ENCODE measurements around the gene ZCCHC14.
"Not testable (repeated sequence)": the region's sequence is repeated elsewhere in the genome, so short reads cannot be mapped to it uniquely, and the experiment has no call there.

Gene ZCCHC14

DNA sequence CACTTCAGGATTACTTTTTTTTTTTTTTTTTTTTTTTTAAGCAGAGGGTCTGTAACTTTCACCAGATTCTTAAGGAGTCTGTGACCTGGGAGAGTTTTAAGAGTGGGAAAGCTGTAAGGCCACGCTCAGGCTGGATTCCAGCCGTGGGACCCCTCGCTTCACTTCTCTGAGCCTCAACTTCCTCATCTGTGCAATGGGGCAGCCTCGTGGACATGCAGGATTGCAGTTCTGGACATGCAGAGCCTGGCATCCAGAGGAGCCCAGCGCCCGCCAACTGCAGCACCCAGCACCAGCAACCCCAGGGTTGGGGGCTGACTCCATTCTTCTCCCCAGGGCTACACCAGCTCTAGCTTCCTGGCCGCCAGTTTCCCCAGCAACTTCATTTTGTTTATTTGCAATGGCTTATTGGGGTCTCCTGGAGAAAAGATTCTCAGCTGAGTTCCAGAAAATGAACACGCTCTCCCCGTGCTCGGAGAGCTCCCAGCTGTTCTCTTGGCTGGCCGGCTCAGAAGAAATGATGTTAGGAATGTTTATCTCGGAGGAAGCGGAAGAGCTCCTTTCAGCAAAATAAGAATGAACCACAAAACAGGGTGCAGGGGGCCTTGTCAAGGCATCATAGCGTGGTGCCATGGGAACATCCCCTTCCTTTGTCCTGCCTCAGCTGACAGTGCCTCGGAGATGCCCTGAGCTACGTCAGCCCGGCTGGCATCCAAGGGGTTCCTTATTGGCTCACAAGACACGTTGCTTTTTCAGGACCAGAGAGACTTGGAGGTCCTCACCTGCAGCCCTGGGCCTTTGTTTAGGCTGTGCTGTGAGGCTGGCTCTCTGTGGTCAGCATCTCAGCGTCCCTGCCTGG, 22.9 kb upstream of the ZCCHC14 start:
- Mint-ChIP-seq H3K27me3 (peaks cover 15% of the 10 kb centered on the region), H3K27ac (no peak overlapping the region)

DNA sequence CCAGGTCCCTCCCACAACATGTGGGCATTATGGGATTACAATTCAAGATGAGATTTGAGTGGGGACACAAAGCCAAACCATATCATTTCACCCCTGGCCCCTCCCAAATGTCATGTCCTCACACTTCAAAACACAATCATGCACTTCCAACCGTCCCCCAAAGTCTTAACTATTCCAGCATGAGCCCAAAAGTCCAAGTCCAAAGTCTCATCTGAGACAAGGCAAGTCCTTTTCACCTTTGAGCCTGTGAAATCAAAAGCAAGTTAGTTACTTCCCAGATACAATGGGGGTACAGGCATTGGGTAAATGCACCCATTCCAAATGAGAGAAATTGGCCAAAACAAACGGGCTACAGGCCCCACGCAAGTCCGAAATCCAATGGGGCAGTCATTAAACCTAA, 17.0 kb upstream of the ZCCHC14 start:
- peaks cover 49% of the 10 kb centered on the region for H3K27me3 Mint-ChIP-seq
- not testable (repeated sequence) for H3K4me1 Mint-ChIP-seq (ENCODE audit: low read depth); H3K27ac Mint-ChIP-seq; H3K4me3 Mint-ChIP-seq; H3K9me3 Mint-ChIP-seq; H3K36me3 Mint-ChIP-seq (ENCODE audit: low read depth); DNase-seq

More for the DNA sequence above, 22.9 kb upstream of the ZCCHC14 start:
- no peak for DNase-seq
- Mint-ChIP-seq H3K4me1 (ENCODE audit: low read depth) (peaks cover 2% of the 10 kb centered on the region), H3K36me3 (ENCODE audit: low read depth) (no peaks in the 10 kb centered on the region), H3K4me3 (no peak overlapping the region), H3K9me3 (no peaks in the 10 kb centered on the region)

DNA sequence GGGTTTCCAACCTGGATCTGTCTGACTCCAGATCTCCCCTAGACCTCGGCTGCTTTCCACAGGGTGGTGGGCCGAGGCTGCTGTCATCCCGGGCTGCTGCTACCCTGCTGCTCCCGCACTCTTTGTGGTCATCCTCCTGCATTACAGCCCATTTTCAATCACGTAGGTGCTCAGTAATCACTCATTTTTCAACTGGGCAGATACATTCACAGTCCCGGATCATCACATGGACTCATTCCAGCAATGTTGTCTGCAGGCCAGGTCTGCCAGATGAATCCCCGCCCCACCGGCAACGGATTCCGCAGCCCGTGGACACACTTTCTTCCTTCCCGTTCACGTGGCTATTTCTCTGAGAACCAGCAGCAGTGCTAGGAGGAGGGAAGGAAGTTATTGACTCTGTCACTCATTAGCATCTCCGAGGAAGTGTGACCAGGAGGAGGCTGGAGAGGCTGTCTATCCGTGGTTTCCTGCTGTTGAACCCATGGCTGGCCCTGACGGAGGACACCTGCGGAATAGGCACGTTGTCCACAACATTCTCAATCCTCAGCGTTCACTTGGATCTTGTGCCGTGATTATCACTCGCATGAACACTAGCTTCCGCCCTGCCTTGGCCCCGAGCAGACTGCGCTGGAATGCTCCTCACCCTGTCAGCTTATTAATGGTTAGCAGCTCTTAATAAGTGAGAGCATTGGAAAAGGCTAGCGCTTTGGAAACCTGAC, 14.7 kb upstream of the ZCCHC14 start:
- H3K27ac Mint-ChIP-seq, result no peak overlapping the region
- peaks cover 49% of the 10 kb centered on the region for H3K27me3 Mint-ChIP-seq
- no peaks in the 10 kb centered on the region for H3K9me3 Mint-ChIP-seq
- DNase-seq, result no peak
- no peak overlapping the region for H3K4me3 Mint-ChIP-seq
- peaks cover 8% of the 10 kb centered on the region for H3K4me1 Mint-ChIP-seq (ENCODE audit: low read depth)
- no peaks in the 10 kb centered on the region for H3K36me3 Mint-ChIP-seq (ENCODE audit: low read depth)

DNA sequence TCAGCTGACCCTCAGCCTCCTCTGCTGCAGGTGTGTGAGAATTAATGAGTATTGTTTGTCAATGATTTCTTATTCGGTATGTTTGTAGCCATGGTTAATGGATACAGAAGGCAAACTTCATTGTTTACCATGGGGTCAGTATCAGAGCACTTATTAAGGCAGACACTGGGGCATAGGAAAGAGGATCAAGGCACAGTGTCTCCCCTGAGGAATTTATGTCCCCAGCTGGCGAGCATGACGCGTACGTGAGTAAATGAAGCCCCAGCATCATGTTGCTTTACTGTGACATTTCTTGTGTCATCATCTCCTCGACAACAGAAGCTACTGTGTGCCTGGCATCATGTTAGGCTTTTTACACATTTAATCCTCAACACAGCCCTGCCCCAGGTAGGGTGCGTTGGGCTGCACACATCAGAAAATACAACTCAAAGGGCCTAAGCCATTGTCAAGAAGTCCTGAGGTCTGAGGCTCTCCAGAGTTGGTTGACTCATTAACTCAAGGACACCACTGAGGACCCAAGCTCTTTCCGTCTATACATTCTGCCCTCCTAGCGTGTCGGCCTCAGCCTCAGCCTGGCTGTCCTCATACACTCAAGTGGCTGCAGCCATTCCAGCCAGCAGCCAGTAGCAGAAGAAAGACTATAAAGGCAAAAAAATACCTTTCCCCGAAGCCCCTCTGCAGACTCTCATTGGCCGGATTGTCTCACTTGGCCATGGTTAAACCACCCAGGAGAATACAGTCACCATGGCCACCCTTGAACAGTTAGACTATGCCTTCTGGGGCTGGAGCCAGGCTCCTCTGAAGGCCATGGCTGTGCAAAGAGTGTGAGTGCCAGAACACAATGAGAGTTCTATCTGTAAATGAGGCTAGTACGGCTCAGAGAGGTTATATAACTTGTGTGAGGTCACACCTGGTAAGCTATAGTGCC, 13.9 kb upstream of the ZCCHC14 start:
- no peak overlapping the region for H3K4me3 Mint-ChIP-seq
- peaks cover 8% of the 10 kb centered on the region for H3K4me1 Mint-ChIP-seq (ENCODE audit: low read depth)
- no peak for DNase-seq
- no peaks in the 10 kb centered on the region for H3K36me3 Mint-ChIP-seq (ENCODE audit: low read depth)
- no peak overlapping the region for H3K27ac Mint-ChIP-seq
- no peaks in the 10 kb centered on the region for H3K9me3 Mint-ChIP-seq
- peaks cover 46% of the 10 kb centered on the region for H3K27me3 Mint-ChIP-seq

DNA sequence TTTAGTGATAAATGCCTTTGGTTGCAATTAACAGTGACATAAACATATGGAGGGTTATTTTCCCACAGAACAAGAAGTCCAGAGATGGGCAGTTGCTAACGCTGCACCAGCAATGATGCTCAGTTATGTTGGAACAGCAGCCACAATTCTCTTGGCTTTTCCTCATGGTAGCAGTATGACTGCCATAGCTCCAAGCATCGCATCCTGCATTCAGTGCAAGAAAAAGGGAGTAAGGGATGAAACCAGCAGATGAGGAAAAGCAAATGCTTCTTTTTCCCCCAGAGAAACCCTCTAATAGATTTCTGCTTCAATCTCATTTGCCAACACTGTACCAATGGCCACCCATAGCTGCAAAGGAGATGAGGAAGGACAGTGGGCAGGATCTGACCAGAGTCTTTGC, 13.0 kb upstream of the ZCCHC14 start:
- Mint-ChIP-seq H3K27ac (no peak overlapping the region), H3K27me3 (peaks cover 40% of the 10 kb centered on the region), H3K36me3 (ENCODE audit: low read depth) (no peaks in the 10 kb centered on the region), H3K4me1 (ENCODE audit: low read depth) (peaks cover 8% of the 10 kb centered on the region), H3K4me3 (no peak overlapping the region), H3K9me3 (no peaks in the 10 kb centered on the region)
- DNase-seq, result no peak

DNA sequence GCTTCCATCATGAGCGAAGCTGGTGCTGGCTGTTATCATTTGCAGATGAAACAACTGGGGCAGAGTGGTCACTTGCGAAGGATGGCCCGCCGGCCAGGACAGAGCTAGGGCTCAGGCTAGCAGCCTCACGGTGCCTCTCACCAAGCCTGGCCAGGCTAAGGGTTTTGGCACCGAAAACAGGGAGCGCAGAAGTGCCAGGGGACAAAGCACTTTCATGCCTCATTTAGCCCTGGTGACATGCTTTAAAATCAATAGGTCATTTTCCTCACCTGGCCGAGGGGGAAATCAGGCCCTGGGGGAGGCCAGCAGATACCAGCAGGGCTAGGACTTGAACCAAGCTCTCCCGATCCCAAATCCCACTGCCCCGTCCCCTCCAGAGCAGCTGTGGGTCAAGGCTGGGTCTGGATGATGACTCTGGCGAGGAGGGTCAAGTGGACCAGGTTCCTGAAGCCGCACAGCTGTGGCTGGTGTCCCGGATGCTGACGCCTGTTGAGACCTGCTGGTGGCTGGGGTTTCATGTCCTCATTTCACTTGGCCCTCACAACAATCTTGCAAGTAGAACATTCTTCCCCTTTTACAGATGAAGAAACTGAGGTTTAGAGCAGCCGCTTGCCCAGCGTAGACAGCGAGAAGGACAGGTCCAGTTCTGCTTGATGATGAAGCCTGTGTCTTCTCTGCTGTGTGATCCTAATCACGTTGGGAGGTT, 10.6 kb upstream of the ZCCHC14 start:
- not testable (repeated sequence) for H3K36me3 Mint-ChIP-seq (ENCODE audit: low read depth); H3K4me1 Mint-ChIP-seq (ENCODE audit: low read depth); DNase-seq; H3K4me3 Mint-ChIP-seq; H3K27ac Mint-ChIP-seq; H3K9me3 Mint-ChIP-seq
- peaks cover 32% of the 10 kb centered on the region for H3K27me3 Mint-ChIP-seq

DNA sequence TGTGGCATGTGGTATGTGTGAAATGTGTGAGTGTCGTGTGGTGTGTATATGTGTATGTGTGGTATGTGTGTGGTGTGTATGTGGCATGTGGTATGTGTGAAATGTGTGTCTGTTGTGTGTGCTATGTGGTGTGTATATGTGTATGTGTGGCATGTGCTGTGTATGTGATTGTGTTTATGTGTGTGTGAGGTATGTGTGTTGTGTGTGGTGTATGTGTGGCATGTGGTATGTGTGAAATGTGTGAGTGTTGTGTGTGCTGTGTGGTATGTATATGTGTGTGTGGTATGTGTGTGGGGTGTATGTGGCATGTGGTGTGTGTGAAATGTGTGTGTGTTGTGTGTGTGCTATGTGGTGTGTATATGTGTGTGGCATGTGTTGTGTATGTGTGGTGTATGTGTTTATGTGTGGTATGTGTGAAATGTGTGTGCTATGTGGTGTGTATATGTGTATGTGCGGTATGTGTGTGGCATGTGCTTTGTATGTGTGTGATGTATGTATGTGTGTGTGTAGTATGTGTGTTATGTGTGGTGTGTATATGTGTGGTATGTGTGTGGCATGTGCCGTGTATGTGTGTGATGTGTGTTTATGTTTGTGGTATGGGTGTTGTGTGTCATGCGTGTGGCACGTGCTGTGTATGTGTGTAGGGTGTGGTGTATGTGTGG, 9.6 kb upstream of the ZCCHC14 start:
- H3K27ac Mint-ChIP-seq, result no peak overlapping the region
- no peak overlapping the region for H3K4me3 Mint-ChIP-seq
- H3K4me1 Mint-ChIP-seq (ENCODE audit: low read depth), result peaks cover 2% of the 10 kb centered on the region
- DNase-seq, result no peak
- peaks cover 24% of the 10 kb centered on the region for H3K27me3 Mint-ChIP-seq
- no peaks in the 10 kb centered on the region for H3K36me3 Mint-ChIP-seq (ENCODE audit: low read depth)
- H3K9me3 Mint-ChIP-seq, result no peaks in the 10 kb centered on the region

DNA sequence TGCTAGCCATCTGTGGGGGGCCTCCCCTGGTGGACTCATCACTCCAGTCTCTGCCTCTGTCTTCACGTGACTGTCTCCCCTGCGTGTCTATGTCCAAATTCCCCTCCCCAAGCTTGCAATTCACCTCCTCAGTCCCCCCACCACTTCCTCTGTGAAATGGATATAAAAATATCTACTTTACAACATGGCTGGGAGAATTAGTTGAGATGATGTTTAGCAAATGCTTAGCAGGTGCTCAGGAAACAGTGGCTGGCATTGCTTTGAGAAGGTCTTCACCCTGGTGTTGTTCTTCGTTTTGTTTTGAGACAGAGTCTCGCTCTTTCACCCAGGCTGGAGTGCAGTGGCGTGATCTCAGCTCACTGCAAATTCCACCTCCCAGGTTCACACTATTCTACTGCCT, 8.3 kb upstream of the ZCCHC14 start:
- Mint-ChIP-seq H3K4me1 (ENCODE audit: low read depth) (peaks cover 11% of the 10 kb centered on the region), H3K27ac (no peak overlapping the region), H3K27me3 (peaks cover 15% of the 10 kb centered on the region), H3K9me3 (no peaks in the 10 kb centered on the region), H3K36me3 (ENCODE audit: low read depth) (no peaks in the 10 kb centered on the region), H3K4me3 (no peak overlapping the region)
- DNase-seq, result no peak

DNA sequence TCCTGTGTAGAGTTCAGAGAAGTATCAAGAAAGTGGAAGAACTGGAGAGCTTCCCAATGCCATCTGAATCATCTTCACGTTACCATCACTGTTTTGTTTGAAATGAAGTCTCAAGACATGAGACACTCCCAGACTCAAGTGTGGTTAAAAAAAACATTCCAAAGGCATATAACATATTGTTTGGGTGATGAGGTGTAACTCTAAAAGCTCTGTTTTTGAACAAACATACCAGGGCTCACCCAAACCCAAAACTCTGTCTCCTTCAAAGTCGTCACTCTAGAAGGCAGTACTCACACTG, 6.3 kb upstream of the ZCCHC14 start:
- H3K4me1 Mint-ChIP-seq (ENCODE audit: low read depth), result peaks cover 18% of the 10 kb centered on the region
- H3K9me3 Mint-ChIP-seq, result no peaks in the 10 kb centered on the region
- H3K36me3 Mint-ChIP-seq (ENCODE audit: low read depth), result no peaks in the 10 kb centered on the region
- DNase-seq, result no peak
- peaks cover 15% of the 10 kb centered on the region for H3K27me3 Mint-ChIP-seq
- H3K27ac Mint-ChIP-seq, result no peak overlapping the region
- no peak overlapping the region for H3K4me3 Mint-ChIP-seq

DNA sequence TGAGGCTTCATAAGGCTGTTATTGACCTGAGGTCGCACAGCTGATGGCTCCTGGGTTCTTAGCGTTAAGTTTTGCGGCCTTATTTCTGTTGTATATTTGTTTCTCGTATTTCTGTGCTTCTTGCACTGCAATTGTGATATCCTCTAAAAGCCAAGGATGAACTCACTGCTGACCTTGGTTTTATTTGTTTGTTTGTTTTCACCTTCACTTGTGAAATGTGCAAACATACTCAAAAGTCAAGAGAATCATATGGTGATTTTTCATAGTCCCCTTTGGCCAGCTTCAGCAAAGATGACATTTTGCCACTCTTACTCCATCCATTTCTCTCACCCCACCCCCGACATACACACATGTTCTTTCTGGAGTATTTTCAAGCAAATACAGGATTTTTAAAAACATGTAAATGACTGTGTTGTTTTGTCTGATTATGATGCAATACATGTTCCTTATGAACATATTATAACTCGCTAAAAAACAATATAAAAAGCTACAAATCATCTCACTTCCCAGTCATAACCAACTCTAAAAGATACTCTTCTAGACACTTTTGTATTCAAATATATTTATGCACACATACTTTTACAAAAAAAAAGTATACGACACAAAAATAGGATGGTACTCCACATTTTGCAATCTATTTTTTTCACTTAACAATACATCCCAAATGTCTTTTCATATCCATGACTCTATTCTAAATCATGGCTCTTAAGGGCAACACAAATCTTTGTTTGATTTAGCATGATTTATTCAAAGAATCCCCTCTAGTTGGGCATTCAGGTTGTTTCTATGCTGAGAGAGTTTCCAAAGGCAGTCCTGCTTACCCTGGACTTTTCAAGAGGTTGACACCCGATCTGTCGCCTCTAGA, 5.7 kb upstream of the ZCCHC14 start:
- Mint-ChIP-seq H3K27ac (no peak overlapping the region), H3K9me3 (no peaks in the 10 kb centered on the region), H3K4me3 (no peak overlapping the region), H3K36me3 (ENCODE audit: low read depth) (no peaks in the 10 kb centered on the region), H3K27me3 (peaks cover 15% of the 10 kb centered on the region), H3K4me1 (ENCODE audit: low read depth) (peaks cover 22% of the 10 kb centered on the region)
- no peak for DNase-seq

DNA sequence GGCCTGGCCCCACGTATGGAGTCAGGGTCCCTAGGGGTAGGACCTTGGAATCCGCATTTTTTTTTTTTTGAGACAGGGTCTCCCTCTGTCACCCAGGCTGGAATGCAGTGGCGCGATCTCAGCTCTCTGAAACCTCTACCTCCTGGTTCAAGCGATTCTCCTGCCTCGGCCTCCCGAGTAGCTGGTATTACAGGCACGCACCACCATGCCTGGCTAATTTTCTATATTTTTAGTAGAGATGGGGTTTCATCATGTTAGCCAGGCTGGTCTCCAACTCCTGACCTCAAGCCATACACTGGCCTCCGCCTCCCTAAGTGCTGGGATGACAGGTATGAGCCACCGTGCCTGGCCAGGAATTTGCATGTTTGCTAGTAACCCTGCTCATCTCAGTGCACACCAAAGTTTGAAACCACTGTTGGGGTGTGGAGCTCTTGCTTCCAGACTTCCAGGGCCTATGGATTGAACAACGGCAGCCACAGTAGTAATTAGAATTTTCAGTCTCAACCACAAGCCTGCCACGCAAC, 5.0 kb upstream of the ZCCHC14 start:
- H3K4me1 Mint-ChIP-seq (ENCODE audit: low read depth), result peaks cover 25% of the 10 kb centered on the region
- not testable (repeated sequence) for H3K27ac Mint-ChIP-seq; H3K9me3 Mint-ChIP-seq; H3K36me3 Mint-ChIP-seq (ENCODE audit: low read depth); H3K4me3 Mint-ChIP-seq; DNase-seq
- peaks cover 15% of the 10 kb centered on the region for H3K27me3 Mint-ChIP-seq

DNA sequence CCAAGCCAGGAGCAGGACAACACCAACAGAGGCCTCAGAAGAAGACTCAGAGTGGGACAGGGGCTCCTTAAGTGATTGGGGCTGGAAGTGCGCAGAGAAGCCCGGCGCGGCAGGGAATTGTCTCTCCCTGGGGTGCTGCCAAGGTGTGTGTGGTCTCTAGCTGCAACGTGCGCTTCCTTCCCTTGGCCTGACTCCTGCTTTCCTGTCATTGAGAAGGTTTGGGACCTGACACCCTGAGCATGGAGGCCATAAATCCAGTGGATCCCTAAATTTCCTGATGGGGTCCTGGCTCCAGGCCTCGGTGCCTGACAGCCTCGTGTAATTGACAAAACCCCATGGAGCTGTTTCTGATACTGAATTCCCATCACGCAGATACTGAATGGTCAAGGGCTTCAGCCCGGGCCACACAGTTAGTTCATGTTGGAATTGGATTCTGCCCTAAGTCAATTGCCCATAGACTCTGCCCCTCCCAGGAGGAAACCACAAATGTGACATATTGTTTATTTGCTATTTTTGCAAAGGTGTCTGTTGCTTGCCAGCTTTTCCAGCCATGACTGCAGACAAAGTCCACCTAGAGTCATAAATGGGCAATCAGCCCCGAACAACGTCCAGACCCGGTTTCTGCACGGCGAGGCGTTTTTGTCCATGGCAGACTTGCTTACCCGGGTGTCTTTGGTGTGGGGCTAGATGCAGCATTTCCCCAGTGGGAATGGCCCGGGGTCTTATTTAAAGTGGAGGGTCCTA, 4.4 kb upstream of the ZCCHC14 start:
- peaks cover 25% of the 10 kb centered on the region for H3K4me1 Mint-ChIP-seq (ENCODE audit: low read depth)
- H3K4me3 Mint-ChIP-seq; H3K36me3 Mint-ChIP-seq (ENCODE audit: low read depth); H3K9me3 Mint-ChIP-seq; DNase-seq; H3K27ac Mint-ChIP-seq: not testable (repeated sequence)
- peaks cover 15% of the 10 kb centered on the region for H3K27me3 Mint-ChIP-seq

All from activated T-cell treated with anti-CD3 and anti-CD28 coated beads, Interleukin-2, amount 50 U/mL, for 24 hours (primary cell).